ENCODE results near the gene CRB3.

Gene CRB3

GRCh38 chr19:6465006-6465405, 935 bp downstream of the CRB3 start:
- Histone ChIP-seq H3K27me3 (peaks cover 27% of the 10 kb centered on the region), H3K36me3 (no peaks in the 10 kb centered on the region), H3K4me1 (no peaks in the 10 kb centered on the region), H3K9me3 (no peaks in the 10 kb centered on the region), H3K4me3 (ENCODE audit: low read depth, low read length) (no peak overlapping the region)
- no peak for DNase-seq
- no peak for TF ChIP-seq CTCF (IDR thresholded peaks at IDR 0.05; ENCODE audit: low read depth, low read length)

GRCh38 chr19:6465663-6466062, 1.6 kb downstream of the CRB3 start:
- H3K9me3 ChIP-seq = no peaks in the 10 kb centered on the region
- DNase-seq = no peak
- no peak overlapping the region for H3K4me3 ChIP-seq (ENCODE audit: low read depth, low read length)
- peaks cover 27% of the 10 kb centered on the region for H3K27me3 ChIP-seq
- no peaks in the 10 kb centered on the region for H3K36me3 ChIP-seq
- no peaks in the 10 kb centered on the region for H3K4me1 ChIP-seq
- no peak for TF ChIP-seq CTCF (IDR thresholded peaks at IDR 0.05; ENCODE audit: low read depth, low read length)

GRCh38 chr19:6466526-6467248, 2.6 kb downstream of the CRB3 start:
- no peak overlapping the region for H3K4me3 ChIP-seq (ENCODE audit: low read depth, low read length)
- H3K27me3 ChIP-seq = peaks cover 27% of the 10 kb centered on the region
- no peaks in the 10 kb centered on the region for H3K9me3 ChIP-seq
- H3K4me1 ChIP-seq = no peaks in the 10 kb centered on the region
- TF ChIP-seq CTCF (IDR thresholded peaks at IDR 0.05; ENCODE audit: low read depth, low read length) = no peak
- DNase-seq = no peak
- H3K36me3 ChIP-seq = no peaks in the 10 kb centered on the region

GRCh38 chr19:6467384-6467783, 3.3 kb downstream of the CRB3 start:
- peaks cover 27% of the 10 kb centered on the region for H3K27me3 ChIP-seq
- no peaks in the 10 kb centered on the region for H3K36me3 ChIP-seq
- no peaks in the 10 kb centered on the region for H3K4me1 ChIP-seq
- no peak overlapping the region for H3K4me3 ChIP-seq (ENCODE audit: low read depth, low read length)
- no peaks in the 10 kb centered on the region for H3K9me3 ChIP-seq
- no peak for DNase-seq
- no peak for TF ChIP-seq CTCF (IDR thresholded peaks at IDR 0.05; ENCODE audit: low read depth, low read length)

GRCh38 chr19:6470173-6470572, 6.1 kb downstream of the CRB3 start:
- Histone ChIP-seq H3K4me1 (no peaks in the 10 kb centered on the region), H3K4me3 (ENCODE audit: low read depth, low read length) (no peak overlapping the region), H3K27me3 (peaks cover 13% of the 10 kb centered on the region), H3K9me3 (no peaks in the 10 kb centered on the region), H3K36me3 (no peaks in the 10 kb centered on the region)
- no peak for DNase-seq
- TF ChIP-seq CTCF (IDR thresholded peaks at IDR 0.05; ENCODE audit: low read depth, low read length) = no peak

GRCh38 chr19:6471076-6471475, 7.0 kb downstream of the CRB3 start:
- DNase-seq = no peak
- H3K4me1 ChIP-seq = no peaks in the 10 kb centered on the region
- no peak overlapping the region for H3K4me3 ChIP-seq (ENCODE audit: low read depth, low read length)
- TF ChIP-seq CTCF (IDR thresholded peaks at IDR 0.05; ENCODE audit: low read depth, low read length) = no peak
- H3K27me3 ChIP-seq = peaks cover 6% of the 10 kb centered on the region; the same call in 1 of the 2 replicates
- H3K9me3 ChIP-seq = no peaks in the 10 kb centered on the region
- H3K36me3 ChIP-seq = no peaks in the 10 kb centered on the region
